Measurements from ENCODE around the gene ANXA4. TPM values are rescaled to one million over a fixed set of nuclear protein-coding genes. Genes with fewer than 3 reads are reported as not detected.
"Not testable (repeated sequence)": the region's sequence is repeated elsewhere in the genome, so short reads cannot be mapped to it uniquely, and the experiment has no call there.

Gene ANXA4
- total and polyA plus RNA-seq, 4 donors: 19.5 to 61.4 (median 22.6) TPM

DNA sequence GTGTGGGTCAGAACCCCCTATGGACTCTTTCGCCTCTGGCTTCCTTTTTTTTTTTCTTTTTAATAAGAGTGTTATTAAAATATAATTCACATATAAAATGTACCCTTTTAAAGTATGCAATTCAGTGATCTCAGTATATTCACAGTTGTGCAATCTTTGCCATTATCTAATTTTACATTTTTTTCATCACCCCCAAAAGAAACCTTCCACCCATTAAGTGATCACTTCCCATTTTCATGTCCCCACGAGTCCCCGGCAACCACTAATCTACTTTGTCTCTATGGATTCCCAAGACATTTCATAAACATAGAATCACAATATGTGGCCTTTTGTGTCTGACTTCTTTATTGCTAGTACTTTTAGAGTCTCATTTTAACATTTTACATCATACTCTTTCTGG, 38.7 kb upstream of the ANXA4 start:
- WGBS (ENCODE audit: insufficient coverage): no CpG with 5 or more reads among the region's 3 CpGs

GRCh38 chr2:69704446-69704845, 37.5 kb upstream of the ANXA4 start:
- H3K4me3 ChIP-seq (ENCODE audit: low read depth, low read length): no peak overlapping the region
- WGBS (ENCODE audit: insufficient coverage): 44% methylated on average over 3 of the region's 5 CpGs
- DNase-seq (ENCODE audit: low read depth in 4 of 6, low spot score in 6 of 6): no peak
- H3K9me3 ChIP-seq (ENCODE audit: control insufficient read depth, insufficient read depth, low read length): no peaks in the 10 kb centered on the region
- no peaks in the 10 kb centered on the region for H3K36me3 ChIP-seq (ENCODE audit: control insufficient read depth, insufficient read depth, low read length)
- no peaks in the 10 kb centered on the region for H3K4me1 ChIP-seq (ENCODE audit: control insufficient read depth, insufficient read depth, low read length)
- H3K27me3 ChIP-seq (ENCODE audit: control insufficient read depth, insufficient read depth, low read length): no peaks in the 10 kb centered on the region
- no peak overlapping the region for H3K27ac ChIP-seq (ENCODE audit: low read depth, low read length)

More for the DNA sequence above, 38.7 kb upstream of the ANXA4 start:
- Histone ChIP-seq H3K4me1 (ENCODE audit: control insufficient read depth, insufficient read depth, low read length) (no peaks in the 10 kb centered on the region), H3K9me3 (ENCODE audit: control insufficient read depth, insufficient read depth, low read length) (no peaks in the 10 kb centered on the region), H3K36me3 (ENCODE audit: control insufficient read depth, insufficient read depth, low read length) (no peaks in the 10 kb centered on the region), H3K27me3 (ENCODE audit: control insufficient read depth, insufficient read depth, low read length) (no peaks in the 10 kb centered on the region), H3K27ac (ENCODE audit: low read depth, low read length) (no peak overlapping the region), H3K4me3 (ENCODE audit: low read depth, low read length) (no peak overlapping the region)
- DNase-seq (ENCODE audit: low read depth in 4 of 6, low spot score in 6 of 6): peak in 1 of 6 donors; percentile 56

- no peak overlapping the region for H3K27ac ChIP-seq (ENCODE audit: low read depth, low read length)
Observed at GRCh38 chr2:69709290-69709689, 32.6 kb upstream of the ANXA4 start.

DNA sequence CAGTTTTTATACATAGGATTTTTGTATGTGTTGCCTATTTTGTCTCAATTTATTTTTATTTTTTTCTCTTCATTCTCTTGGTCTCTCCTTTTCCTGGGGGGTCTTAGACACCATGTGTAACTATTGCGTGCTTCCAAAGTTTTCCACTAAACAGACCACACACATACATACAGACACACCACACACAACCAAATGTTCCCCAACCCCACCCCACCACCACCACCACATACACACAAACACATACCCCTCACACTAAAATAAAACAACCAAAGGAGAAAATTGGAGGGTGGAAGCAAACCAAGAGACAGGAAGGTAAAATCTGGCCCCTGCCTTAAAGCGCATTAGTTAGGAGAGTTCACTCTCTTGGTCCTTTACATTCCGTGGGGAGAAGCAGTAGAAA, 30.0 kb upstream of the ANXA4 start:
- Histone ChIP-seq H3K27me3 (ENCODE audit: control insufficient read depth, insufficient read depth, low read length) (no peaks in the 10 kb centered on the region), H3K27ac (ENCODE audit: low read depth, low read length) (no peak overlapping the region), H3K4me1 (ENCODE audit: control insufficient read depth, insufficient read depth, low read length) (peaks cover 3% of the 10 kb centered on the region), H3K9me3 (ENCODE audit: control insufficient read depth, insufficient read depth, low read length) (peaks cover 2% of the 10 kb centered on the region), H3K4me3 (ENCODE audit: low read depth, low read length) (no peak overlapping the region), H3K36me3 (ENCODE audit: control insufficient read depth, insufficient read depth, low read length) (no peaks in the 10 kb centered on the region)
- 69% methylated on average over 3 of the region's 3 CpGs for WGBS (ENCODE audit: insufficient coverage)
- no peak for DNase-seq (ENCODE audit: low read depth in 4 of 6, low spot score in 6 of 6)

More at GRCh38 chr2:69709290-69709689, 32.6 kb upstream of the ANXA4 start:
- Histone ChIP-seq H3K27me3 (ENCODE audit: control insufficient read depth, insufficient read depth, low read length) (no peaks in the 10 kb centered on the region), H3K4me1 (ENCODE audit: control insufficient read depth, insufficient read depth, low read length) (no peaks in the 10 kb centered on the region), H3K9me3 (ENCODE audit: control insufficient read depth, insufficient read depth, low read length) (peaks cover 2% of the 10 kb centered on the region), H3K4me3 (ENCODE audit: low read depth, low read length) (no peak overlapping the region), H3K36me3 (ENCODE audit: control insufficient read depth, insufficient read depth, low read length) (no peaks in the 10 kb centered on the region)
- no peak for DNase-seq (ENCODE audit: low read depth in 4 of 6, low spot score in 6 of 6)
- 53% methylated on average over 2 of the region's 5 CpGs for WGBS (ENCODE audit: insufficient coverage)

- no peak overlapping the region for H3K27ac ChIP-seq (ENCODE audit: low read depth, low read length)
- H3K4me1 ChIP-seq (ENCODE audit: control insufficient read depth, insufficient read depth, low read length): peaks cover 6% of the 10 kb centered on the region
- H3K4me3 ChIP-seq (ENCODE audit: low read depth, low read length): no peak overlapping the region
- H3K36me3 ChIP-seq (ENCODE audit: control insufficient read depth, insufficient read depth, low read length): no peaks in the 10 kb centered on the region
- no peaks in the 10 kb centered on the region for H3K27me3 ChIP-seq (ENCODE audit: control insufficient read depth, insufficient read depth, low read length)
- WGBS (ENCODE audit: insufficient coverage): 100% methylated on average over 2 of the region's 6 CpGs
- DNase-seq (ENCODE audit: low read depth in 4 of 6, low spot score in 6 of 6): no peak
- H3K9me3 ChIP-seq (ENCODE audit: control insufficient read depth, insufficient read depth, low read length): peaks cover 2% of the 10 kb centered on the region
Observed at GRCh38 chr2:69714024-69714423, 27.9 kb upstream of the ANXA4 start.

GRCh38 chr2:69714539-69715220, 27.3 kb upstream of the ANXA4 start:
- not testable (repeated sequence) for H3K27me3 ChIP-seq (ENCODE audit: control insufficient read depth, insufficient read depth, low read length); H3K36me3 ChIP-seq (ENCODE audit: control insufficient read depth, insufficient read depth, low read length); H3K9me3 ChIP-seq (ENCODE audit: control insufficient read depth, insufficient read depth, low read length); H3K4me1 ChIP-seq (ENCODE audit: control insufficient read depth, insufficient read depth, low read length); H3K4me3 ChIP-seq (ENCODE audit: low read depth, low read length); H3K27ac ChIP-seq (ENCODE audit: low read depth, low read length)
- peak in 3 of 6 donors; percentile 25 to 70 (median 32) for DNase-seq (ENCODE audit: low read depth in 4 of 6, low spot score in 6 of 6)
- 33% methylated on average over 7 of the region's 9 CpGs for WGBS (ENCODE audit: insufficient coverage)

DNA sequence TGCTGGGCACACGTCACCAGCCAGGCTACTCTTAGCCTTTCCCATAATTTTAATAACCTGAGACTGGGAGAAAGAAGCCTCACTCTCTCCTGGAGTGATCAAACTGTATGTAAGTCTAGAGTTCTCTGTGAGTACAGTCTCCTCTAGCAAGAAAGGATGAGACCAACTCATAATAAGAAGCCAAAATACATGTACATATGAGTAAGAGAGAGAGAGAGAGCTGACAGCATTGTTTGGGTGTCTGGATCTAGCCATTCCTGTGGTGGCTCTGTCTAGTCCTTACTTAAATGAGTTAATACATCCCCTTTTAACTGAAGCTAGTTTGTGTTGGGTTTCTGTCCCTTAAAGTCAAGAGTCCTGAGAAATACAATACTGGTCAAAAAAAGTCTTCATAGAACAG, 26.0 kb upstream of the ANXA4 start:
- DNase-seq (ENCODE audit: low read depth in 4 of 6, low spot score in 6 of 6): no peak

DNA sequence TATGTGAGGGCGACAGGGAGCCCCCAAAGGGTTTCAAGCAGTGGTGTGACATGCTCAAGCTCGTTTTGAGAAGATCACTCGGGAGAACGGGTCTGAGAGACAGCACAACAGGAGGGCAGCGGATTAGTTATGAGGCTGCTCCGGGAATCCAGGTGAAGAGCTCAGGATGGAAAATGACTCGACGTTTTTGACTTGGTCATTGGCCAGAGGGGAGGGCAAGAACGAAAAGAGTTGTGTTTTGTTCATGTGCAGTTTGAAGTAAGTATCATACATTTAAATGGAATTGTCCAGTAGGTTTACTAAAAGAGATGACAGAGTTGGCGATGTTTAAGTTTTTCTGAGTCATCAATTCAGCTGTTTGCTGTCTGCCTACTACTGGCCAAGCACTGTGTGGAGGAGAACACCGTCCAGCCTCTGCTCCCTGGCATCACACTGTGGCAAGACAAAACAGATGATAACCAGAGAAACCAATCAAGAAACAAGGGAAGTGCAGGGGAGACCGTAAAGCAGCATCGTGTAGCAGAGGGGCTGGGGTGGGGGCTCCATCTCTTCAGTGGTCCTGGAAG, 25.3 kb upstream of the ANXA4 start:
- WGBS (ENCODE audit: insufficient coverage): 55% methylated on average over 12 of the region's 13 CpGs

More for the DNA sequence above, 26.0 kb upstream of the ANXA4 start:
- Histone ChIP-seq H3K9me3 (ENCODE audit: control insufficient read depth, insufficient read depth, low read length) (no peaks in the 10 kb centered on the region), H3K27me3 (ENCODE audit: control insufficient read depth, insufficient read depth, low read length) (no peaks in the 10 kb centered on the region), H3K27ac (ENCODE audit: low read depth, low read length) (no peak overlapping the region), H3K4me3 (ENCODE audit: low read depth, low read length) (no peak overlapping the region), H3K4me1 (ENCODE audit: control insufficient read depth, insufficient read depth, low read length) (peaks cover 6% of the 10 kb centered on the region), H3K36me3 (ENCODE audit: control insufficient read depth, insufficient read depth, low read length) (no peaks in the 10 kb centered on the region)
- WGBS (ENCODE audit: insufficient coverage): no CpG with 5 or more reads among the region's 1 CpG

DNA sequence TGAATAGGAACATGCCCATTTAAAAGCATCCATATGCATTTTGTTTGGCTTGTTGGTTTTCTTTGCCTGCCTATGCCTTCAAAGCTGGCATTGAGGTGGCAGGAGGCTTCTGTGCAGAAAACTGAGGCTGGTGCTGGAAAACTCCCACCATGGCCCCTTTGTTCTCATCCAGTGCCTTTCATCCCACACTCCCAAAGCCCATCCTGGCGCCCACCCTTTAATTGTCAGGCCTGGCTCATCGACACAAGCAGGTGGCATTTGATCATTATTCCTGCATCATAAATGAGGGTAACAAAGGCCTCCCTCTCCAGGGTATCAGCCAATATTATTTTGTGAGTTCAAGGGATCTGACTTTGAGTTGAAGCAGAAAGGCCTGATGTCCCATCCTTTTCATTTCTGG, 24.7 kb upstream of the ANXA4 start:
- no peak overlapping the region for H3K4me3 ChIP-seq (ENCODE audit: low read depth, low read length)
- WGBS (ENCODE audit: insufficient coverage): 40% methylated on average over 1 of the region's 2 CpGs
- DNase-seq (ENCODE audit: low read depth in 4 of 6, low spot score in 6 of 6): peak in 1 of 6 donors; percentile 29
- peaks cover 6% of the 10 kb centered on the region for H3K4me1 ChIP-seq (ENCODE audit: control insufficient read depth, insufficient read depth, low read length)
- H3K9me3 ChIP-seq (ENCODE audit: control insufficient read depth, insufficient read depth, low read length): no peaks in the 10 kb centered on the region
- H3K36me3 ChIP-seq (ENCODE audit: control insufficient read depth, insufficient read depth, low read length): no peaks in the 10 kb centered on the region
- H3K27me3 ChIP-seq (ENCODE audit: control insufficient read depth, insufficient read depth, low read length): no peaks in the 10 kb centered on the region
- no peak overlapping the region for H3K27ac ChIP-seq (ENCODE audit: low read depth, low read length)

More for the DNA sequence above, 25.3 kb upstream of the ANXA4 start:
- Histone ChIP-seq H3K4me3 (ENCODE audit: low read depth, low read length) (no peak overlapping the region), H3K9me3 (ENCODE audit: control insufficient read depth, insufficient read depth, low read length) (no peaks in the 10 kb centered on the region), H3K27ac (ENCODE audit: low read depth, low read length) (no peak overlapping the region), H3K4me1 (ENCODE audit: control insufficient read depth, insufficient read depth, low read length) (peaks cover 6% of the 10 kb centered on the region), H3K36me3 (ENCODE audit: control insufficient read depth, insufficient read depth, low read length) (no peaks in the 10 kb centered on the region), H3K27me3 (ENCODE audit: control insufficient read depth, insufficient read depth, low read length) (no peaks in the 10 kb centered on the region)
- DNase-seq (ENCODE audit: low read depth in 4 of 6, low spot score in 6 of 6): peak in 1 of 6 donors; percentile 9

GRCh38 chr2:69717861-69718273, 24.1 kb upstream of the ANXA4 start:
- DNase-seq (ENCODE audit: low read depth in 4 of 6, low spot score in 6 of 6): peak in 1 of 6 donors; percentile 53
- peak overlapping the region; percentile 30 for H3K27ac ChIP-seq (ENCODE audit: low read depth, low read length)
- H3K4me1 ChIP-seq (ENCODE audit: control insufficient read depth, insufficient read depth, low read length): peaks cover 6% of the 10 kb centered on the region
- no peaks in the 10 kb centered on the region for H3K36me3 ChIP-seq (ENCODE audit: control insufficient read depth, insufficient read depth, low read length)
- H3K27me3 ChIP-seq (ENCODE audit: control insufficient read depth, insufficient read depth, low read length): no peaks in the 10 kb centered on the region
- 67% methylated on average over 1 of the region's 2 CpGs for WGBS (ENCODE audit: insufficient coverage)
- H3K9me3 ChIP-seq (ENCODE audit: control insufficient read depth, insufficient read depth, low read length): no peaks in the 10 kb centered on the region
- no peak overlapping the region for H3K4me3 ChIP-seq (ENCODE audit: low read depth, low read length)

Measured in spinal cord (tissue), 10 donors.